Ureter (tissue), 1 donor: ENCODE results near the gene SIRT2. TPM values are rescaled to one million over a fixed set of nuclear protein-coding genes. Genes with fewer than 3 reads are reported as not detected.
"Not testable (repeated sequence)": the region's sequence is repeated elsewhere in the genome, so short reads cannot be mapped to it uniquely, and the experiment has no call there.

Experiments
- DNase-seq: peaks from one replicate; pipeline ENCODE4 v3.0.0-alpha.2; 2020; ENCODE audit warnings: low spot score
- total RNA-seq: library from RNA; stranded (reverse); gene quantifications from one replicate; pipeline ENCODE4 v1.2.4, GENCODE V29; 2023
- donor health status: DM: yes; HTN: yes; CAD: no.

SIRT2 gene
- total RNA-seq, 1 donor from 2014 or later = 31.8 TPM

- DNase-seq = no peak
Measured at GRCh38 chr19:38898788-38899446, 501 bp downstream of the SIRT2 start.

DNA sequence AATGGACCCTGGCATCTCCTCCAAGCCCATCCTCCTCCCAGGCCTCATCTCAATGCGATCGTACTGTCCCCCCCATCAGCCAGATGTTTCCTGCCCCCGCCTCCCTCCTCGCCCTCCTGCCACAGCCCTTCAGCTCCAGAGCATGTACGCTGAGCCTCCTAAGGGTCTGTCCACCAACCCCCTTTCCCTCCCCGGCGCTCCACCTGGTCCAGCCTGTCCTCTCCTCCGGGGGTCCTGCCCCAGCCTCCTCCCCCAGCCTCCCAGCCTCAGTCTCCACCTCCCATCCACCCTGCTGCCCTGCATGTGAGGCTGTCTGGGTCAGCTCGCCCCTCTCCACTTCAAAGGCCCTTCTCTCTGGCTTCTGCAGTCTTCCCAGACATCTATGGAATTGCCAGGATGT is 4.5 kb downstream of the SIRT2 start:
- DNase-seq = no peak

DNA sequence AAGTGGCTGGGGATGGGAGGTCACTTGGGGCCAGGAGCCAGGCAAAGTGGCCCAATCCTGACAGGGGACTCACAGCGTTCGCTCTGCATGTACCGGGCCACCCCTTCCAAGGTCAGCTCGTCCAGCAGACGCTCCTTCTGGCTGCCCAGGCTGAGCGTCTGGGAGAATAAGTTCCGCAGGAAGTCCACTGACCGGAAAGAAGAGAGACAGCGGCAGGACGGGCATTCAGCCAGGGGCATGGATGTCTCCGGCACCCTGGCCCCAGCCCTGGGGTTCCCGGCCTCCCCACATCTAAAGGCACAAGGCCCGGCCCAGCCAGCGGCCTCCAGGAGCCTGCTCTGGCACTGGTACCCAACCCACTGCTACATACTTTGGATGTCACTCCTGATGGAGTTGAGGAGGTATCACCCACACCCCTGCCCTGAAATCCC is 6.1 kb downstream of the SIRT2 start:
- DNase-seq = no peak

DNA sequence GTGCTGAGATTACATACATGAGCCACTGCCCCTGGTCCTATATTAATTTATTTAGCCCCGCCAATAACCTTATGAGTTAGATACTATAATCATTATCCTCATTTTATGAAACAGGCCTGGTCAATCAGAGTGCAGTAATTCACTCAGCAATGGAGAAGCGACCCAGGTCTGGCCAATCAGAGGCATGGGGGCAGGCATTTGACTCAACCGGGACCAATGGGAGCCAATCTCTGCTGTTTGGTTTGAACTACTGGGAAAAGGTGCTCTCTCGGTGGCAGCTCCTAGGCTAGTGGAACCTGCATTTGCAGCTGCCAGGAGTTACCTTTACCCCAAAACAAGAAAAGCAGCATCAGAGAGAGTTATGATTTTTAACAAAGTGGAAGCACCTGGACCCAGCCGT is 6.6 kb downstream of the SIRT2 start:
- DNase-seq = no peak

DNA sequence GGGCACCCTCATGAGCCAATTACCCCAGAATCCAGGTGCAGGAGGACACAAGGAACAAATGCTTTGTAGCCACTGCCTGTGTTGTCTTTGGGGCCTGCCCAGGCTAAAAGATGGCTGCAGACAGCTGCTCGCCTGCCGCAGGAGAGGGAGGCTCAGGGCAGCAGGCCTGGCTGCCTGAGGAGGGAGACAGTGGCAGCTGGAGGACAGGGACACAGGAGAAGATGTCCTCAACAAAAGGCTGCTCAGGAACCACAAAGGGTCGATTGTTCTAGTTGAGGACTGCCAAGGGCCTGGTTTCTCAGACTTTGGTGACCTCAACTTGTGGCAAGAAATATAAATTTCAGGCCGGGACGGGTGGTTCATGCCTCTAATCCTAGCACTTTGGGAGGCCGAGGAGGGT is 7.6 kb downstream of the SIRT2 start:
- DNase-seq = no peak

DNA sequence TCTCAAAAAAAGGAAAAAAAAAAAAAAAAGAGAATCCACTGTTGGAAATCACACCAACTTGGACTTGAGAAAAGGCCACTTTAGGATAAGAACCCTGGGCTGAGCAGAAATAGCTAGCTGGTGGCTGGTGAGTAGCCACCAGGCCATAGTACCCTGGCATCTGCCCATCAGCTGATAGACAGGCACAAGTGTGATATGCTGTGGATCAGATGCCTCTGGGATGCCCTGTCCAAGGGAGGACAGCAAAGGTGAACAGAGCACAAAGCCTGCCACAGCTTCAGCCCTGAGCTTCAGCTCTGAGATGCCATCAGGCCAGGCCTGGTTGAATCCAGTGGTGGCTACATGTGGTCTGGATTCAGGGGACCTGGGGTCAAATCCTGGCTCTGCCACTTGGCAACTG is 8.7 kb downstream of the SIRT2 start:
- no peak for DNase-seq

DNA sequence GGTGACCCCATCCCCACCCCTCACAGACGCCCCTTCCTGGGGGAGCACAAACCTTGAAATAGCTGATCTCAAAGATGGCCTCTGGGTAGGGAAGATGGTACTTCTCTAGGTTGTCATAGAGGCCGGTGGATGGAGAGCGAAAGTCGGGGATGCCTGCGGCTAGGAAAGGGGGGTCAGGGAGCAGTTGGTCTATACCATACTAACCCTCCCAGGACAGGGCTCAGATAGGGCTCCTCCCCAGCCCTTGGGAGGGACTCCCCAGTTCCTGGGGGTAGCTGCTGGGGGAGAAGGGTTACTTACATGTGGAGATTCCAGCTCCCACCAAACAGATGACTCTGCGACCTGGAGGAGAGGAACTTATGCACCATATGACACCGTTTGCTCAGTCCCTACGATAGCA is 9.6 kb downstream of the SIRT2 start:
- no peak for DNase-seq

DNA sequence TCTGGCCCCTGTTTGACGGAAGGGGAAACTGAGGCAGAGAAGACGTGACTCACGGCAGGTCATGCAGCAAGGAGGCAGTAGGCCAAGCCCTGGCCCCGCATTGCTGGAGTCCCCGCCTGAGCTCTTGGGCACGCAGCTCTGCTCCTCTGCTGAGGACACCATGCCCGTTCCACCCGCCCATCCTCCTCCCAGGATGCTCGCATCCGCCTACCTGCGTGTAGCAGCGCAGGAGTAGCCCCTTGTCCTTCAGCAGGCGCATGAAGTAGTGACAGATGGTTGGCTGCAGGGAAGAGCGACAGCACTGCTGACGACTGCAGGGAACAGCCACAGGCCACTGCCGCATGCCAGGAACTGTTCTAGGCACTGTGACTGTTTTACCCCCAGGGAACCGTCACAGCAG is 10.5 kb downstream of the SIRT2 start:
- no peak for DNase-seq

GRCh38 chr19:38884691-38885090 is 14.7 kb downstream of the SIRT2 start:
- not testable (repeated sequence) for DNase-seq

DNA sequence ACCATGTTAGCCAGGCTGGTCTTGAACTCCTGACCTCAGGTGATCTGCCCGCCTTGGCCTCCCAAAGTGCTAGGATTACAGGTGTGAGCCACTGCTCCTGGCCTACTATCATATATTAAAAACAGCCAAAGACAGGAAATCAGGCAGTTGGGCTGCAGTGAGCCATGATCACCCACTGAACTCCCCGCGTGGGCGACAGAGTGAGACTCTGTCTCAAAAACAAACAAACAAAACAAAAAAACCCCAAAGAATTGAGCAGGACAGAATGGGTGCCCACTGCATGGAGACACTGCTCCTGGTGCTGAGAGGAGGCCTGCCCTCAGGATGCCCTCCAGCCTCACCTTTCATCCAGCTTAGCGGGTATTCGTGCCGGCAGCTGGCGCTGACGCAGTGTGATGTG is 16.1 kb downstream of the SIRT2 start:
- DNase-seq = no peak

DNA sequence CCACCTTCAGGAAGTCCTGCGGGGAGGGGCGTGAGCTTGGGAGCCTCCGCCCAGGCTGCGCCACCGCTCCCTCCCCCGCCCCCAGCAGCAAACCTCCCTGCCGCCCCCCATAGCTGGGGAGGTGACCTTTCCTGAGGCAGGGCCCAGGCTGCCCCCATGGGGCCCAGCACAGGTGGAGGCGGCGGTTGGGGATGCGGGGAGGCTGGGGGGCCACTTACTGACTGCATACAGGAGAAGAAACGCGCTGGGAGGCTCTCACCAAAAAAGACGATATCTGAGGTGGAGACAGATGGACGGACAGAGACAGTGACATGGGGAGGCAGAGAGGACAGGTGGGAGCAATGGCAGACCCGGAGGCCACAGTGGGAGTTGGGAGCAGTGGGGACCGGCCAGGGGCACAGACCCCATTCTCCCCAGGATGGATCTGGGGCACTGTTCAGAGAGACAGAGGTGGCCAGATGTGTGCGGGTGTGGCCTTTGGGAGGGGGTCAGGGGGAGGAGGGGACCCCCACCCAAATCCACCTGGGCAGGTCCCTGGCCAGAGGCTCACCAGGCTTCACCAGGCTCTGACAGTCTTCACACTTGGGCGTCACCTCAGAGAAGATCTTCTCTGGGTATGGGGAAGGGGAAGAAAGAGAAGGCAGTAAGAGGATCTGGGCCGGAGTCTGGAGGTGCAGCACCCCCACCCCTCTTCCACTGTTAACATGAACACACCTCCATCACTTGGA is 18.4 kb downstream of the SIRT2 start:
- no peak for DNase-seq

DNA sequence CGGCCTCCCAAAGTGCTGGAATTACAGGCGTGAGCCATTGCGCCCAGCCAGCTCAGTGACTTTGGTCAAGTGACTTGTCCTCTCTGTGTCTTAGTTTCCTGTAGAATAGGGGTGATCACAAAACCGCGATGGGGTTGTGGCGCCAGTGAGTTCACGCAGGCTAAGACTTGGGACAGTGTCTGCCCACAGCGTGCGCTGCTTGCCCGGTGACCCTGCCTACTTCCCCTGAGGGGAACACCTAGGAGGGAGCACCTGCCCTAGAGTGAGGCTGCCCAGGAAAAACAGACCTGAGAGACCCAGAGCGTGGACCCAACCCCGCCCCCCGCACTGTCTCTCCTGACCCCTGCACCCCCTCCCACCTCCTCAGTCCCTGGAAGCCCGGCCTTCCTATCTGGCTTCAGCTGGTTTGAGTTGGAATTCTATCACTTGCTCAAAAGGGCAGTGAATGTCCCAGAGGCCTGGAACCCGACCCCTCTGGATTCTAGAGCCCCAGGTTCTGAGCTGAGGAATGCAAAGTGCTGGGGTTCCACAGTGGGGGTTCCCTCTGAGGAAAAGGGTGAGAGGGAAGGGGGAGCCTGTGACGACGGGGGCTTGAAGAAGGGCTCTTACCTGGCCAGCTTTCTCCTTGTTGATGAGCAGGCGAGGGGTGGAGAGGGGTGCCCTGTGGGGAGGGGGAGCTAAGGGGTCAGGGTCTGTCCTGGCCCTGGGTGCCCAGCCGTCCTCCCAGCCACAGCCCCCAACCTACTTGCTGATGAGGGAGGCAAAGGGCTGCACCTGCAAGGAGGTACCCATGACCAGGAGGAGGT is 19.1 kb downstream of the SIRT2 start:
- no peak for DNase-seq

- no peak for DNase-seq
Measured at GRCh38 chr19:38879400-38879751, 20.0 kb downstream of the SIRT2 start.

- DNase-seq = no peak
Measured at GRCh38 chr19:38878575-38879399, 20.6 kb downstream of the SIRT2 start.

DNA sequence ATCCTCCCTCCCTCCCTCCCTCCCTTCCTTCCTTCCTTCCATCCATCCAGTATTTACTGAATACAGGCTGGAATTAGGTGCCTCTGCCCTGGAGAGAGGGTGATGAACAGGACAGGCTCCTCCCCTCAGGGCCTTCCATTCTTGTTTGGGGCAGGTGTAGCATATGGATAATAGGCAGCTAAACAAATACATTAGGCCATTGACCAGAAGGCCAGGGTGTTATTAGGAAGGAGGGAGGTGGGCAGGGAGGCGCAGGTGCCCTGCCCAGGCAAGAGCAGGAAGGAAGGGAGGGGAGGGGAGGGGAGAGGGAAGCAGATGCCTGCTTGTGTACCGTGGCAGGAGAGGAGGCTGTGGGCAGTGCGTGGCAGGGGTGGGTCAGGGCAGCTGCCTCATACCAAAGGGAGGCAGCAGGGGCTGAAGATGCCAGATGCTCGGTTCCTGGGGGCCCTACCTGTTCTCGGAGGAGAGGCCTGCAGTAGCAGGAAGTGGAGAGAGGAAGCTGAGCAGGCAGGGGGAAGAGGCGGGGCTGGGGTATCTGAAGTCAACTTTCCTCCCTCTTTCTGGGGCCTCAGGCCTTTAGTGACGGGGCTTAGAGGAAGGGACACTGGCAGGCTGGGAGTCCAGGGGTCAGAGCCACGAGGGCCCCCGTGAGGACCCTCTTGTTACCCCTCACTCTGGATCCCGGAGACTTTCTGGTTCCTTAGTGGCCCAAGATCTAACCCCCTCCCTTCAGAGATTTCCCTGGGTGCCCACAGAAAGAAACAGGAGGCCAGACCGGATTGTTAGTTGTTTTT is 21.4 kb downstream of the SIRT2 start, which contains the start of gene RINL:
TSS of gene RINL (minus strand) at position 495 of the 794 bp plus-strand sequence. CDS start 1,533 bp downstream, outside the sequence.
- peak; percentile 65 for DNase-seq

GRCh38 chr19:38875656-38876395 is 23.6 kb downstream of the SIRT2 start:
- DNase-seq = no peak

- DNase-seq = not testable (repeated sequence)
Measured at GRCh38 chr19:38873400-38873799, 26.0 kb downstream of the SIRT2 start.

- no peak for DNase-seq
Measured at GRCh38 chr19:38870612-38871011, 28.8 kb downstream of the SIRT2 start.

- DNase-seq = peak; percentile 72
Measured at GRCh38 chr19:38869836-38870607, 29.4 kb downstream of the SIRT2 start.
